C4-2B (cell line): ENCODE data around the gene AZIN2.
A peak's percentile ranks its signal among the peaks of the same experiment; 100 is the strongest.

Experiments used
- H3K27ac ChIP-seq: fragments of 450-650 bp; 2 replicates; pipeline ENCODE4 v1.5.1; 2017
- CTCF ChIP-seq: fragments of 450-650 bp; conservative IDR thresholded peaks from 2 replicates; pipeline ENCODE4 v1.5.1; 2017; ENCODE audit warnings: mild to moderate bottlenecking
- ZFX ChIP-seq: fragments of 450-650 bp; IDR thresholded peaks from 2 replicates; pipeline ENCODE4 v1.6.1; 2017

The AZIN2 gene

GRCh38 chr1:33048426-33048825 lies 32.5 kb upstream of the AZIN2 start:
- H3K27ac ChIP-seq = no peak overlapping the region
- TF ChIP-seq ZFX = no peak
- no peak for TF ChIP-seq CTCF

- H3K27ac ChIP-seq = no peak overlapping the region
- no peak for TF ChIP-seq ZFX
These were observed 31.6 kb upstream of the AZIN2 start for GRCh38 chr1:33049371-33049770.

- TF ChIP-seq CTCF = no peak; the same call in 1 of the 2 replicates
- TF ChIP-seq ZFX = no peak
- no peak overlapping the region for H3K27ac ChIP-seq
These were observed 30.5 kb upstream of the AZIN2 start for GRCh38 chr1:33050221-33051076.

- no peak for TF ChIP-seq ZFX
- TF ChIP-seq CTCF = peak; percentile 90
- peak overlapping the region; percentile 43 for H3K27ac ChIP-seq
These were observed 25.5 kb upstream of the AZIN2 start for GRCh38 chr1:33055210-33056008.

- no peak overlapping the region for H3K27ac ChIP-seq
- TF ChIP-seq CTCF = no peak
- TF ChIP-seq ZFX = no peak
These were observed 24.5 kb upstream of the AZIN2 start for GRCh38 chr1:33056426-33056825.

GRCh38 chr1:33057095-33057494 lies 23.9 kb upstream of the AZIN2 start:
- H3K27ac ChIP-seq = no peak overlapping the region
- no peak for TF ChIP-seq CTCF
- no peak for TF ChIP-seq ZFX

GRCh38 chr1:33060579-33061083 lies 20.3 kb upstream of the AZIN2 start:
- H3K27ac ChIP-seq = no peak overlapping the region
- TF ChIP-seq CTCF (no peak), ZFX (no peak)
